ENCODE measurements around the gene ZNF320.
"Not testable (repeated sequence)": the region's sequence is repeated elsewhere in the genome, so short reads cannot be mapped to it uniquely, and the experiment has no call there.

ZNF320 gene

GRCh38 chr19:52880895-52881389 is 16.5 kb downstream of the ZNF320 start:
- no peak for TF ChIP-seq CTCF (IDR thresholded peaks at IDR 0.05)

- no peak for TF ChIP-seq CTCF (IDR thresholded peaks at IDR 0.05)
Observed at GRCh38 chr19:52871466-52871865, 26.0 kb downstream of the ZNF320 start.

GRCh38 chr19:52857378-52858191 is 39.9 kb downstream of the ZNF320 start, which contains the start of gene ZNF468:
TSS of gene ZNF468 (minus strand) at chr19:52857619. CDS start at chr19:52854272, 3,347 bp downstream.
- TF ChIP-seq CTCF (IDR thresholded peaks at IDR 0.05), result not testable (repeated sequence)
